BE2C (cell line): ENCODE data around the gene CLCN2.

Experiments used
- DNase-seq: peaks from one replicate; pipeline ENCODE4 v3.0.0-alpha.2; 2020
- H3K27me3 ChIP-seq: fragments of 250-450 bp; sonication (Bioruptor Pico); 2 replicates; pipeline ENCODE4 v1.5.1; 2020; ENCODE audit warnings: mild to moderate bottlenecking
- H3K36me3 ChIP-seq: fragments of 250-450 bp; sonication (Bioruptor Pico); 2 replicates; pipeline ENCODE4 v1.5.1; 2020; ENCODE audit warnings: mild to moderate bottlenecking
- H3K4me1 ChIP-seq: fragments of 250-450 bp; sonication (Bioruptor Pico); 2 replicates; pipeline ENCODE4 v1.5.1; 2020
- H3K4me3 ChIP-seq: 2 replicates; pipeline ENCODE4 v1.5.1; 2011; ENCODE audit warnings: low read depth, low read length
- H3K9me3 ChIP-seq: fragments of 250-450 bp; sonication (Bioruptor Pico); 2 replicates; pipeline ENCODE4 v1.5.1; 2020
- CTCF ChIP-seq: IDR thresholded peaks from 2 replicates; pipeline ENCODE4 v1.5.1; 2012; ENCODE audit warnings: mild to moderate bottlenecking, low read depth, low read length

Gene CLCN2

GRCh38 chr3:184337981-184338380 is 23.4 kb downstream of the CLCN2 start:
- H3K9me3 ChIP-seq = no peaks in the 10 kb centered on the region
- TF ChIP-seq CTCF = no peak
- H3K36me3 ChIP-seq = peaks cover 30% of the 10 kb centered on the region
- H3K4me1 ChIP-seq = peaks cover 27% of the 10 kb centered on the region
- H3K4me3 ChIP-seq = peak overlapping the region; percentile 66
- no peaks in the 10 kb centered on the region for H3K27me3 ChIP-seq
- DNase-seq = no peak

- no peak for DNase-seq
- no peak for TF ChIP-seq CTCF
- Histone ChIP-seq H3K9me3 (no peaks in the 10 kb centered on the region), H3K4me1 (peaks cover 27% of the 10 kb centered on the region), H3K4me3 (peak within 1 kb of the TSS; percentile 77), H3K36me3 (peaks cover 33% of the 10 kb centered on the region), H3K27me3 (no peaks in the 10 kb centered on the region)
Observed at GRCh38 chr3:184337399-184337714, 24.0 kb downstream of the CLCN2 start, which contains the start of gene FAM131A. Gene FAM131A, plus strand, starts transcription at chr3:184337600. Its CDS starts 31 bp downstream, at chr3:184337631.

- peaks cover 27% of the 10 kb centered on the region for H3K4me1 ChIP-seq
- H3K9me3 ChIP-seq = no peaks in the 10 kb centered on the region
- DNase-seq = no peak
- peaks cover 38% of the 10 kb centered on the region for H3K36me3 ChIP-seq
- no peak for TF ChIP-seq CTCF
- no peaks in the 10 kb centered on the region for H3K27me3 ChIP-seq
- H3K4me3 ChIP-seq = peak overlapping the region; percentile 77
Observed at GRCh38 chr3:184336547-184337398, 24.6 kb downstream of the CLCN2 start.

- DNase-seq = peak; percentile 91
- Histone ChIP-seq H3K36me3 (peaks cover 47% of the 10 kb centered on the region), H3K4me3 (peak overlapping the region; percentile 77), H3K4me1 (peaks cover 27% of the 10 kb centered on the region), H3K9me3 (no peaks in the 10 kb centered on the region), H3K27me3 (no peaks in the 10 kb centered on the region)
- no peak for TF ChIP-seq CTCF
Observed at GRCh38 chr3:184335661-184336546, 25.5 kb downstream of the CLCN2 start.

- Histone ChIP-seq H3K9me3 (no peaks in the 10 kb centered on the region), H3K4me3 (peak overlapping the region; percentile 77), H3K4me1 (peaks cover 27% of the 10 kb centered on the region), H3K36me3 (peaks cover 53% of the 10 kb centered on the region), H3K27me3 (no peaks in the 10 kb centered on the region)
- no peak; the same call in 1 of the 2 replicates for TF ChIP-seq CTCF
- no peak for DNase-seq
Observed at GRCh38 chr3:184335291-184335660, 26.1 kb downstream of the CLCN2 start.
